Loucy (cell line): ENCODE data around the gene SLC9A3.

Experiments
- H2AFZ ChIP-seq: fragments of 200-600 bp; sonication (generic); 2 replicates; pipeline ENCODE4 v1.6.0; 2016; ENCODE audit warnings: antibody characterized with exemption, mild to moderate bottlenecking, low read length, moderate library complexity
- H3F3A ChIP-seq: fragments of 200-600 bp; 2 replicates; pipeline ENCODE4 v1.6.0; 2016; ENCODE audit warnings: antibody characterized with exemption, low read depth, mild to moderate bottlenecking
- H3K27me3 ChIP-seq: fragments of 200-600 bp; sonication (generic); 2 replicates; pipeline ENCODE4 v1.6.1; 2014; ENCODE audit warnings: low read length, mild to moderate bottlenecking; ENCODE audit not compliant: insufficient read depth, poor library complexity, severe bottlenecking
- H3K36me3 ChIP-seq: fragments of 200-600 bp; sonication (generic); 2 replicates; pipeline ENCODE4 v1.6.1; 2016; ENCODE audit warnings: low read length; ENCODE audit not compliant: insufficient read depth
- H3K4me1 ChIP-seq: fragments of 200-600 bp; sonication (generic); 2 replicates; pipeline ENCODE4 v1.5.1; 2014; ENCODE audit warnings: low read length, mild to moderate bottlenecking; ENCODE audit not compliant: insufficient read depth, poor library complexity, severe bottlenecking
- H3K4me2 ChIP-seq: fragments of 200-600 bp; sonication (generic); 2 replicates; pipeline ENCODE4 v1.6.0; 2014; ENCODE audit warnings: antibody characterized with exemption, low read length, low read depth, mild to moderate bottlenecking; ENCODE audit not compliant: poor library complexity, severe bottlenecking
- H3K4me3 ChIP-seq: fragments of 200-600 bp; sonication (generic); 2 replicates; pipeline ENCODE4 v1.5.1; 2014; ENCODE audit warnings: low read length, mild to moderate bottlenecking, mixed read lengths; ENCODE audit not compliant: poor library complexity, severe bottlenecking
- H3K79me2 ChIP-seq: fragments of 200-600 bp; sonication (generic); 2 replicates; pipeline ENCODE4 v1.6.1; 2014; ENCODE audit warnings: low read length; ENCODE audit not compliant: insufficient read depth
- H3K9ac ChIP-seq: fragments of 200-600 bp; sonication (generic); 2 replicates; pipeline ENCODE4 v1.6.0; 2014; ENCODE audit warnings: mild to moderate bottlenecking, low read depth, low read length, moderate library complexity; ENCODE audit not compliant: poor library complexity, severe bottlenecking
- H3K9me2 ChIP-seq: fragments of 200-600 bp; sonication (generic); replicated peaks from 2 replicates; pipeline ENCODE4 v1.6.1; 2016; ENCODE audit warnings: low read depth, low read length, mixed read lengths
- H3K9me3 ChIP-seq: fragments of 200-600 bp; sonication (generic); 2 replicates; pipeline ENCODE4 v1.6.1; 2014; ENCODE audit warnings: mild to moderate bottlenecking, antibody characterized with exemption, low read length, low read depth; ENCODE audit not compliant: insufficient read depth
- H4K20me1 ChIP-seq: fragments of 200-600 bp; sonication (generic); 2 replicates; pipeline ENCODE4 v1.6.0; 2014; ENCODE audit warnings: antibody characterized with exemption, low read length, mild to moderate bottlenecking; ENCODE audit not compliant: insufficient read depth, poor library complexity, severe bottlenecking
- EZH2phosphoT487 ChIP-seq: fragments of 200-600 bp; IDR thresholded peaks from 2 replicates; pipeline ENCODE4 v1.6.1; 2018; ENCODE audit warnings: antibody characterized with exemption, mild to moderate bottlenecking, moderate library complexity, borderline replicate concordance
- TF ChIP-seq, protein P1 (sequence below): fragments of 200-600 bp; sonication (generic); conservative IDR thresholded peaks from 2 replicates; pipeline ENCODE4 v1.5.1; 2014; ENCODE audit warnings: mild to moderate bottlenecking, antibody characterized with exemption, low read length

The SLC9A3 gene

GRCh38 chr5:455806-456205, 68.4 kb downstream of the SLC9A3 start:
- no peaks in the 10 kb centered on the region for H3F3A ChIP-seq
- no peak overlapping the region for H3K4me2 ChIP-seq
- TF ChIP-seq, protein P1, sequence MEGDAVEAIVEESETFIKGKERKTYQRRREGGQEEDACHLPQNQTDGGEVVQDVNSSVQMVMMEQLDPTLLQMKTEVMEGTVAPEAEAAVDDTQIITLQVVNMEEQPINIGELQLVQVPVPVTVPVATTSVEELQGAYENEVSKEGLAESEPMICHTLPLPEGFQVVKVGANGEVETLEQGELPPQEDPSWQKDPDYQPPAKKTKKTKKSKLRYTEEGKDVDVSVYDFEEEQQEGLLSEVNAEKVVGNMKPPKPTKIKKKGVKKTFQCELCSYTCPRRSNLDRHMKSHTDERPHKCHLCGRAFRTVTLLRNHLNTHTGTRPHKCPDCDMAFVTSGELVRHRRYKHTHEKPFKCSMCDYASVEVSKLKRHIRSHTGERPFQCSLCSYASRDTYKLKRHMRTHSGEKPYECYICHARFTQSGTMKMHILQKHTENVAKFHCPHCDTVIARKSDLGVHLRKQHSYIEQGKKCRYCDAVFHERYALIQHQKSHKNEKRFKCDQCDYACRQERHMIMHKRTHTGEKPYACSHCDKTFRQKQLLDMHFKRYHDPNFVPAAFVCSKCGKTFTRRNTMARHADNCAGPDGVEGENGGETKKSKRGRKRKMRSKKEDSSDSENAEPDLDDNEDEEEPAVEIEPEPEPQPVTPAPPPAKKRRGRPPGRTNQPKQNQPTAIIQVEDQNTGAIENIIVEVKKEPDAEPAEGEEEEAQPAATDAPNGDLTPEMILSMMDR, result no peak
- no peak for TF ChIP-seq EZH2phosphoT487
- H2AFZ ChIP-seq, result no peak overlapping the region
- no peaks in the 10 kb centered on the region for H3K27me3 ChIP-seq
- peaks cover 64% of the 10 kb centered on the region; the same call in 1 of the 2 replicates for H3K36me3 ChIP-seq
- H3K4me3 ChIP-seq, result no peak overlapping the region
- no peaks in the 10 kb centered on the region for H3K9me2 ChIP-seq
- no peak overlapping the region for H3K9ac ChIP-seq
- peaks cover 16% of the 10 kb centered on the region; the same call in 1 of the 2 replicates for H3K9me3 ChIP-seq
- peaks cover 30% of the 10 kb centered on the region; the same call in 1 of the 2 replicates for H3K79me2 ChIP-seq
- peaks cover 8% of the 10 kb centered on the region for H4K20me1 ChIP-seq
- H3K4me1 ChIP-seq, result peaks cover 24% of the 10 kb centered on the region

GRCh38 chr5:454936-455335, 69.3 kb downstream of the SLC9A3 start:
- Histone ChIP-seq H2AFZ (no peak overlapping the region), H3K27me3 (no peaks in the 10 kb centered on the region), H3K4me1 (peaks cover 24% of the 10 kb centered on the region), H3K4me2 (peak overlapping the region; percentile 56), H3K9me3 (peaks cover 16% of the 10 kb centered on the region; the same call in 1 of the 2 replicates), H3F3A (no peaks in the 10 kb centered on the region), H3K9ac (no peak overlapping the region), H3K9me2 (no peaks in the 10 kb centered on the region), H3K79me2 (peaks cover 35% of the 10 kb centered on the region; the same call in 1 of the 2 replicates), H4K20me1 (peaks cover 8% of the 10 kb centered on the region), H3K4me3 (no peak overlapping the region), H3K36me3 (peaks cover 64% of the 10 kb centered on the region; the same call in 1 of the 2 replicates)
- TF ChIP-seq, protein P1, result peak; percentile 21; the same call in 1 of the 2 replicates
- no peak for TF ChIP-seq EZH2phosphoT487

- Histone ChIP-seq H3K9me2 (no peaks in the 10 kb centered on the region), H3K4me2 (peak overlapping the region; percentile 56), H3F3A (no peaks in the 10 kb centered on the region), H3K79me2 (peaks cover 35% of the 10 kb centered on the region; the same call in 1 of the 2 replicates), H4K20me1 (peaks cover 8% of the 10 kb centered on the region), H3K4me1 (peaks cover 24% of the 10 kb centered on the region), H3K27me3 (no peaks in the 10 kb centered on the region), H2AFZ (no peak overlapping the region), H3K4me3 (peak overlapping the region; percentile 19), H3K36me3 (peaks cover 65% of the 10 kb centered on the region; the same call in 1 of the 2 replicates), H3K9me3 (peaks cover 16% of the 10 kb centered on the region; the same call in 1 of the 2 replicates), H3K9ac (no peak overlapping the region)
- TF ChIP-seq, protein P1, result no peak
- TF ChIP-seq EZH2phosphoT487, result no peak
Measured at GRCh38 chr5:453725-454481, 70.3 kb downstream of the SLC9A3 start.
